Measurements from ENCODE around the gene LCMT1.

GRCh38 chr16:25095636-25096035 lies 15.9 kb upstream of the LCMT1 start:
- TF ChIP-seq CTCF (IDR thresholded peaks at IDR 0.05) (no peak), POLR2A (IDR thresholded peaks at IDR 0.05) (no peak)

All from testis (tissue), 2 donors.